HL-60 (cell line): ENCODE measurements around the gene SMOC1.

ENCODE experiments used
- DNase-seq, 2 experiments: peaks; one replicate each; pipeline ENCODE4 v3.0.0-alpha.2; 2010 to 2020; ENCODE audit warnings: low read depth in 1 of 2, low spot score in 1 of 2
- H3K27ac ChIP-seq: fragments of 250-450 bp; sonication (Bioruptor Pico); replicated peaks from 2 replicates; pipeline ENCODE4 v1.5.1; 2020; ENCODE audit warnings: mild to moderate bottlenecking, moderate library complexity
- H3K27me3 ChIP-seq: fragments of 250-450 bp; sonication (Bioruptor Pico); 2 replicates; pipeline ENCODE4 v1.5.1; 2021; ENCODE audit warnings: mild to moderate bottlenecking, moderate library complexity; ENCODE audit not compliant: insufficient read depth, poor library complexity, severe bottlenecking
- H3K4me3 ChIP-seq: replicated peaks from 2 replicates; pipeline ENCODE4 v1.5.1; 2011; ENCODE audit warnings: mild to moderate bottlenecking, control low read depth, low read length; ENCODE audit not compliant: insufficient read depth
- CTCF ChIP-seq: IDR thresholded peaks from one replicate; pipeline ENCODE4 v1.5.1; 2011; ENCODE audit warnings: low read length, control low read depth, inconsistent platforms; ENCODE audit not compliant: insufficient read depth
- GABPA ChIP-seq: IDR thresholded peaks from 2 replicates; pipeline ENCODE4 v1.6.1; 2012; ENCODE audit warnings: low read depth
- POLR2AphosphoS5 ChIP-seq: IDR thresholded peaks from 2 replicates; pipeline ENCODE4 v1.6.1; 2012; ENCODE audit warnings: low read depth
- REST ChIP-seq: IDR thresholded peaks from 2 replicates; pipeline ENCODE4 v1.6.1; 2012; ENCODE audit warnings: low read depth; ENCODE audit not compliant: insufficient replicate concordance
- SPI1 ChIP-seq: IDR thresholded peaks from 2 replicates; pipeline ENCODE4 v1.6.1; 2012; ENCODE audit warnings: low read depth, mild to moderate bottlenecking, borderline replicate concordance

SMOC1 gene

GRCh38 chr14:70019695-70020094 is 140.5 kb downstream of the SMOC1 start:
- TF ChIP-seq CTCF (no peak), POLR2AphosphoS5 (no peak), GABPA (no peak), SPI1 (no peak), REST (no peak)
- DNase-seq = no peak
- Histone ChIP-seq H3K27me3 (no peaks in the 10 kb centered on the region), H3K27ac (no peak overlapping the region), H3K4me3 (no peak overlapping the region)

GRCh38 chr14:70020352-70021170 is 141.3 kb downstream of the SMOC1 start:
- no peak overlapping the region for H3K27ac ChIP-seq
- no peak for TF ChIP-seq CTCF
- no peak for TF ChIP-seq POLR2AphosphoS5
- no peak for TF ChIP-seq REST
- no peak overlapping the region for H3K4me3 ChIP-seq
- no peaks in the 10 kb centered on the region for H3K27me3 ChIP-seq
- no peak for DNase-seq

- Histone ChIP-seq H3K27me3 (no peaks in the 10 kb centered on the region), H3K4me3 (no peak overlapping the region), H3K27ac (no peak overlapping the region)
- TF ChIP-seq POLR2AphosphoS5 (no peak), CTCF (no peak), GABPA (no peak), REST (no peak), SPI1 (no peak)
- DNase-seq = no peak
These were observed 142.5 kb downstream of the SMOC1 start for GRCh38 chr14:70021548-70022220.
